IPS-NIHi7 (cell line): ENCODE data around the gene TMPRSS3.

Source experiments
- DNase-seq: peaks from one replicate; pipeline ENCODE4 v3.0.0; 2012; ENCODE audit warnings: mixed read lengths; ENCODE audit errors: extremely low spot score

Gene TMPRSS3

GRCh38 chr21:42332557-42333317 lies 63.1 kb downstream of the TMPRSS3 start:
- no peak for DNase-seq

GRCh38 chr21:42331660-42332059 lies 64.2 kb downstream of the TMPRSS3 start:
- no peak for DNase-seq

- no peak for DNase-seq
These were observed 65.2 kb downstream of the TMPRSS3 start for GRCh38 chr21:42330380-42331371.

- no peak for DNase-seq
These were observed 71.0 kb downstream of the TMPRSS3 start for GRCh38 chr21:42324896-42325295.
